ENCODE results near the gene CLNS1A. TPM values are rescaled to one million over a fixed set of nuclear protein-coding genes. Genes with fewer than 3 reads are reported as not detected.
"Not testable (repeated sequence)": the region's sequence is repeated elsewhere in the genome, so short reads cannot be mapped to it uniquely, and the experiment has no call there.

CLNS1A gene, protein sequence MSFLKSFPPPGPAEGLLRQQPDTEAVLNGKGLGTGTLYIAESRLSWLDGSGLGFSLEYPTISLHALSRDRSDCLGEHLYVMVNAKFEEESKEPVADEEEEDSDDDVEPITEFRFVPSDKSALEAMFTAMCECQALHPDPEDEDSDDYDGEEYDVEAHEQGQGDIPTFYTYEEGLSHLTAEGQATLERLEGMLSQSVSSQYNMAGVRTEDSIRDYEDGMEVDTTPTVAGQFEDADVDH
- total RNA-seq (2014; rRNA removed; shearing (Covaris generic)) = 318 and 354 TPM in 2 replicates

DNA sequence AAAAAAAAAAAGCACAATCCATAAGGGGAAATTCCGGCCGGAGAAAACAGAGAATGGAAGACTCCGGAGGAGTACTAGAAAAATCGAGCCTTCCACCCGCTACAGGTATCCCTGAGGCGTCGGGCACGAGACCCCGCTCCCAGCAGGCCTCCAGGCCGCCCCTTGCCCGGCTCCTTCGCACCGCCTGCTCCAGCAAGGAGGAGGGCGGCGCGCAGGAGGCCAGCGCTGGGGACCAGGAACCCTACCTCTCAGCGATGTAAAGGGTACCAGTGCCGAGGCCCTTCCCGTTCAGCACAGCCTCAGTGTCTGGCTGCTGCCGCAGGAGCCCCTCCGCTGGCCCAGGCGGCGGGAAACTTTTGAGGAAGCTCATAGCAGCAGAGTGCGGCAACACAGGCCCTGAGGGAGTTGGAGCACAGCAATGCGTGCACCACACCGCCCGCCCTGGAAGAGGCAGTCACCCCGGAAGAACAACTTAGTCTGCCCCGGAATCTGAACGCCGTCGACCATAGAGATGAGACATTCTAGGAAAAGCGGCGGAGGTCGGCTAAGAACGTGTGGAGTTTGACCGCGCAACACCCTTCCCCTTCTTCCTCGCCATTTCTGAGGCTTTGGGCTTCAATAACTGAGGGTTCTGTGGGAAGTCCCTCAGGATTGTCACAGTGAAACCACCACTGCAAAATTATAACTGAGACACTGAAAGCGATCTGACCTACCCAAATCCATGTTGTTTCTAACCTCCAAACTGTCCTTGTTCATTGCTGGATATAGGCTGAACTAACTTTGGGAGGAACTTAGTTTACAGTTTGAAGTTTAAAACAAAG, at the start of gene CLNS1A:
Gene CLNS1A (minus strand): TSS at position 450 of the 821 bp plus-strand sequence. CDS start 80 bp downstream, at position 370.
- peak; percentile 89 for DNase-seq (ENCODE audit: low spot score)

DNA sequence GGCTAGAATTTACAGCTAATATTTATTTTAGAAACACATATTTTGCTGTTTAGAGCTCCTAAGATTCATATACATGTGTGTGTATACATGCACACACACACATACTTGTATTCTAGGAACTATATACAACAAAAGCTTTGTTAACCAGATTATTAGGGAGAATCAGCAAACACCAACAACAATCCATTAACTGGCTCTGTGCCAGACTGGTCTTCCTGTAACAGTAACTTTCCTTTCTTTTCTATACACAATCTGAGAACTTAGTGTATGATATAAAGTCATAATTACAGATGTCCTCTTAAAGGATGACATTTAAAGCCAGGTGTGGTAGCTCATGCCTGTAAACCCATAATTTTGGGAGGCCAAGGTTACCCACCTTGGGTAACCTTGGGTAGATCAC, 49.5 kb upstream of the CLNS1A start:
- no peak for DNase-seq (ENCODE audit: low spot score)

DNA sequence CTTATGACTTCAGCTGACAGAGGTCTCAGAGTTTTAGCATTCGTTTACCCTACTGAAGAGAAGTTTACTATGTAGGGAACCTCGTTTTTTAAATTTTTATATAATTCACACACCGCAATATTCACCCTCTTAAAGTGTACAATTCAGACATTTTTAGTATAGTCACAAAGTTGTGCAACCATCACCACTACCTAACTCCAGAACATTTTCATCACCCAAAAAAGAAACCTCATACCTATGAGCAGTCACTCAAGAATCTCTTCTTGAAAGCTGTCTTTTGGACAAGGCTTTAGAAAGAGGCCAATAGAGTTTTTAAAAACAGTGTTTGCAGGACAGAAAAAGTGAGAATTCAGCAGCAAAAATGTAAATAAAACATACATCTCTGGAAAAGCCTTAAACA, 39.5 kb upstream of the CLNS1A start:
- no peak for DNase-seq (ENCODE audit: low spot score)

DNA sequence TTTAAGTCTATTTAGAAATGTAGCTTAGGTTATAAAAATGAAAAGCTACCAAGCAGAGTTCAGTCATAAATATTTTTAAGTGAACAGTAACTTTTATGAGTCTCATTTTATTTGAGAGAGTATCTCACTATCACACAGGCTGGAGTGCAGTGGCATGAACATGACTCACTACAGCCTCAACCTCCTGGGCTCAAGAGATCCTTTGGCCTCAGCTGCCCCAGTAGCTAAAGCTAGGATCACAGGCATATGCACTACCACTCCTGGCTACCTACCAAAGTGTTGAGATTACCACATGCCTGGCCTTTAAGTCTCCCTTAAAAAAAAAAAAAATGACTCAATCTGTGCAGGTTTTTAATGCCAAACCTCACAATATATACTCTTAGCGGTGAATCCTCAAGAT, 34.7 kb upstream of the CLNS1A start:
- peak; percentile 98 for DNase-seq (ENCODE audit: low spot score)

DNA sequence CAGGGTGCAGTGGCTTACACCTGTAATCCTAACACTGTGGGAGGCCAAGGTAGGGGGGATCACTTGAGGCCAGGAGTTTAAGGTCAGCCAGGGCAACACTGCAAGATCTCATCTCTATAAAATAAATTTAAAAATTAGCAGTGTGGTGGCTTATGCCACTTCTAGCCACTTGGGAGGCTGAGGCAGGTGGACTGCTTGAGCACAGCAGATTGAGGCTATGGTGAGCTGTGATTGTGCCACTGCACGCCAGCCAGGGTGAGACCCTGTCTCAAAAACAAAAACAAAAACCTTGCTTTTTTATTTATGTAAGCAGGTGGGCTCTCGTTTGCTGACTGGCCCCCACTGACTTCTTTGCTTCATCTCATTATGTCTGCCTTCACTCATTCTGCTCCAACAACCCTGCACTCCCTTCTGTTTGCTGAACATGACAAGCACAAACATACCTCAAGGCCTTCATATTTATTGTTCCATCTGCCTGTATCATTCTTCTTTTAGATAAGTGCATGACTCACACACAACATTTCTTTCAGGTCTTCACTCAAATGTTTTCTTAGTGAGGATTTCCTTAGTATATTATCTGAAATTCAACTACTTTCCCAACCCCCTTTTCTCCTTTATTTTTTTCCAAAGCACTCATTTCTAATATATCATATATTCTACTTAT, 32.4 kb upstream of the CLNS1A start:
- DNase-seq (ENCODE audit: low spot score) = peak; percentile 50

DNA sequence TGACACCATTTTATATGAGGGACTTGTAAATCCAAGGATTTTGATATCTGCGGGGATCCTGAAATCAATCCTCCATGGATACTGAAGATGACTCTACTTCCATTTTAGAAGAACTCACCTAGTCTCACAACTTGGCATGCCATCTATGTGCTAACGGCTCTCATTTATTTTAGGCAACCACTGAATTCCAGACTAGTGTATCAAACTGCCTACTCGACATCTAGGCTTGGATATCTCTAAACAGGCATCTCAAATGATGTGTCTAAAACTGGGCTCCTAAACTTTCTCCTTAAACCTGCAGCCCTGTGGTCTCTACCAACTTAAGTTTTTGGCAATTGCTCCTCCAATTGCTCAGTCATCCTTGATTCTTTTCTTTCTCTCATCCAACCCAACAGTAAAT, 31.2 kb upstream of the CLNS1A start:
- DNase-seq (ENCODE audit: low spot score) = peak; percentile 10

DNA sequence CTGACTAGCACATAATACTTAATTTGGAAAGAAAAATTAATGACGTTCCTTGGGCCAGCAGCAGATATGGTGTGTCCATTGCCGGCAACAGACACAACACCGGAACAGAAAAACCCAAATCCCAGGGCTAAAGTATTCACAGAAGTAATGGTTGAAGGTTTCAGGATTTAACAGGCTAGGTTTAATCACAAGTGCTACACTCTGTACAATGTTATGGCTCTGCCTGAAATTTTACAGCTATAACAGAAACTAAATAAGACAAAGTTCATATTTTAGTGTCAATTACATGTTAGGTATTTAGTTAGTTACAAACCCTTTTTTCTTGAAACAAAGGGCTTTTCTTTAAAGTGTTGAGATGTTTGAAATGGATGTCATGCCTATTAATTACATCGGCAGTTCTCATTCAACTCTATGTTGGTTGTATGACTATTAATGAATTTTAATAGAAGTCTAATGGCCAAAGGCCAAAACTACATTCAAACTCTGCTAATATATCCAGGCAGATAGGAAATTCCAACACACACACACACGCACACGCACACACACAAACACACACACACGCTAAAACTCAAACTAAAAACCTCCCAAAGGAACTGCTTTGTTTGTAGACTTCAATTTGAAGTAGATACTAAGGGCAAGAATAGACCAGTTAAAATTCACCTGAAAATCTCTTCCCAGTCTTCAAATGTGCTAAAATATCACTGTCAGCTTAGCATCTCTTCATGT, 27.8 kb upstream of the CLNS1A start:
- DNase-seq (ENCODE audit: low spot score) = no peak

DNA sequence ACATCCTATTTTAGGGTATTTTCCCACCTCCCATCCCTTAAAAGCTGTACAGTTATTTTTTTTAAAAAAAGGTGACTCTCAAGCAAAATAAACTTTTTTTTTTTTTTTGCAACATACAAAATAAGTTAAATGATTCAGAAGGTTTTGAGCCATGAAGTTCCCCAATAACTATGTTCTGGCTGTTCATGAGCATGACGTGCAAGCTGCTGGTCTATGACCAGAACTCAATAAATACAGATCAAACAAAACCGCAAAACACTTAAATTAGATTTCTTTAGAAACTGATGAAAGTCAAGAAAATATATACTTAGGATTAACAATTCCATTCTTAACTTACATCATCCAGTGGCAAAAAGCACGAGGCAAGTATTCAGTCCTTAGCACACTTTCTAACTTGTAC, 24.1 kb upstream of the CLNS1A start:
- DNase-seq (ENCODE audit: low spot score) = no peak

DNA sequence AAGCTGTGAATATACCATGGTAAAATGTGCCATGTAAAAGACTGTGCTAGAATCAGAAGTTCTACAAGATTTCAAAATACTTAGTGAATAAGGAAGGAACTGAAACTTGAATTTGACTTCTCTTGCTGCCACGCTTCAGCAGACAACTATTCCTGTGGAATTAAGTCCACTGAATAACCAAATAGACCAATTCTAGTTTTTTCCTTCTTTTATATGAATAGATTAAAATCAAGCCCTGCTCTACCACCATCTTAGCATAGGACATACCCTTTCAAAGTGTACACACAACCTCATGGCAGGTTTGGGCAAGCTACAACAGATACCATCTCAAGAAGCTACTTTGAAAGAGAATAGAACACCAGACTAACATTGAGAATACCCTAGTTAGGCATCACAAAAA, 23.4 kb upstream of the CLNS1A start:
- DNase-seq (ENCODE audit: low spot score) = no peak

DNA sequence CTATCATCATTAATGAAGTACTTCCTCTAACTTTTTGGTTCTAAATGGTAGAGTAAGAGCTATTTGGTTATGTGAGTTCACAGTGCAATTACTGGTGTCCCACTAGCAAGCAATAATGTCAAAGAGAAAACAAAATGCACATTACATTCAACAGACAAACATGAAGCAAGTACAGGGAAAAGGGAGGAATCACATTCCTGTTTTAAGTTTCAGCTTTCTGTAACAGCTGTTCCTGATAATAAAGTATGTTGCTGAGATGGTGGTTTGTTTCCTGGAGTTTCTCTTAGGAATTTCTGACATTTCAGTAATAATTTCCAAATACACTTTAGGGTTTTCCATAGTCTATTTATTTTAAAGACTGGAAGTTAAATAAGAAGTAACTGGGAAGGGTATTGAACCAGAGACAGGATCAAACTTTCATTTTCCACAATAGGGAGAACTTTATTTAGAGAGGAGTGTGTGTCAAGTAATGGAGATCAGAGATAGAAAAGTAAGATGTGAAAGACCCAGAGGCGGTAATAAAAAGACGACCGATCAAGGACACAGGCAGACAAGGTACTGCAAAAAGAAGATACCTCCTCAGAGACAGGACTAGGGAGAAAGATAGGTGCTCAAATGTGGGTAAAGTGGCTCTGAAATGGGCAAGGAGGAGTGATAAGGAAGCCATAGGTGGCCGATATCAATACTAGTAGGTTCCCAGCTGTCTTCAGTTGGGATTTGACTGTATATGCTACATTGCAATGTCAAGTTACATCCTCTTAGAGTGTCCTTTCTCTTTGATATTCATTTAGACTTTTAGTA, 20.8 kb upstream of the CLNS1A start:
- DNase-seq (ENCODE audit: low spot score) = no peak

DNA sequence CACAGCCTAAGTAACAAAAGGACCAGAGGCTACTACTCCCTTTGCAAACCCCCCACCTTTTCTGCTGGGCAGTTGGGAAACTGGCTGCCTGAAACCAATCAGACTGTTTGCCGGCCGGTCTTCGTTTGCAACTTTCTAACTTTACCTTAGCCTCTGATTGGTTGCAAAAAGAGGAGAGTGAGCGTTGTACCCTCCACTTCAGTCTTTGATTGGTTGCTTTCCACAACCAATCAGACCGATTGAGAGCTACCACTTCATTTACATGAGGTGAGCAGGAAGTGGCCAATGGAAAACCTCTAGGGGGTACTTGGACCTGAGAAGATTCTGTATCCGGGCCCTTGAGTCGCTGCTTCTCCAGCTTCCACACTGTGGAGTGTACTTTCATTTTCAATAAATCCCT, 18.8 kb upstream of the CLNS1A start:
- DNase-seq (ENCODE audit: low spot score) = no peak

DNA sequence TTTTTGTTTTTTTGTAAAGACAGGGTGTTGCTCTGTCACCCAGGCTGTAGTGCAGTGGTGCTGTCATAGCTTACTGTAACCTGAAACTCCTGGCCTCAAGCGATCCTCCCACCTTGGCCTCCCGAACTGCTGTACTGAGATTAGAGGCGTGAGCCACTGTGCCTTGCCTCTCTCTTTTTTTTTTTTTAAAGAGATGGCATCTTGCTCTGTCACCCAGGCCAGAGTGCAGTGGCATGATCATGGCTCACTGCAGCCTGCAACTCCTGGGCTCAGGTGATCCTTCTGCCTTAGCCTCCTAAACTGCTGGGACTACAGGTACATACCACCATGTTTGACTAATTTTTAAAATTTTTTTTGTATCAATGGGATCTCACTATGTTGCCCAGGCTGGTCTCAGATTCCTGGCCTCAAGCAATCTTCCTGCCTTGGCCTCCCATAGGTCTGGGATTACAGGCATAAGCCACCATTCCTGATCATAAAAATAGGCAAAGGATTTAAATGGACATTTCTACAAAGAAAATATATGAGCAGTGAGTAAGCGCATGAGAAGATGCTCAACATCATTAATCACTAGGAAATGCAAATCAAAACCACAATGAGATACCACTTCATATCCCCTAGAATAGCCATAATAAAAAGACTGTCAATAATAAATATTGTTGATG, 17.3 kb upstream of the CLNS1A start:
- DNase-seq (ENCODE audit: low spot score) = no peak

DNA sequence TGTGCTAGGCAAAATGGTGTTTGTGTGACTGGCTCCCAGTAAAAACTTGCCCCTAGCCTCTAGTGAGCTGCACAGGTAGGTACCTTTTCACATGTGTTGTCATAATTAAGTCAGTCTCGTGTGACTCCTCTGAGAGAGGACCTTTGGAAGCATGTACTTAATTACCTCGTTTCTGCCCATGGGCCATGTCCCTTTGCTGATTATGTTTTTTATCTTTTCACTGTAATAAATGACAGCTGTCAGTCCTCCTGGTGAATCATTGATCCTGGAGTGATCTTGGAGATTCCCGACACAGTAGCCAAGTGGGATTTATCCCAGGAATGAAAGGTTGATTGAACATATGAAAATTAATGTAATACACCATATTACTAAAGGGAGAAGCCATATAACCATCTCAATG, 12.5 kb upstream of the CLNS1A start:
- DNase-seq (ENCODE audit: low spot score) = no peak

DNA sequence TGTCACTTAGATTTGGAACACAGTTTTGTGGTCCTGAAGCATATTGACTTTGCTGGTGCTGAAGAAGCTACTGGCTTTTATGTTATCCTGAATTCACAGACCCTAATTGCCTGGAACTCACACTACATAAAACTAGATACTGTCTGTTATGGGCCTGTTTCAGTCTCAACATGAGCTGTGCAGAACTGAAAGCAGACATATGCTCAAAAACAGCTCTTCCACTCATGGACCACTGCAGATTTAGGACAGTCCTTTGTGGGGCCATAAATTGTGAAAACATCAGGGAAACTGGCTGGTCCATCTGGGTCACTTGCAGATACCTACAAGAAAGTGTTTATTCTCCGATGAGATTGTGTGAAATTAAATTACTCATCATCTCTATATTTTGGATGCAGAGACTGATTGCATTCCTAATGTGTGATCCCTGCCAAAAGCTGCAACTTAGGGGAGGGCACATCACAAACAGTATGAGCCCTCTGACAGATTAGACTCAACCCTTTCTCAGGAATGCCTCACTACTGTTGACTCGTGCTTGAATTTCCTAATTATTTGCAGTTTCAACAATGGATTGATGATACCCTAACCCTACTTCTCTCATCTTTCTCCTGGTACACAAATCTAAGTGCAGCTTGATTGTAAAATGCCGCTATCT, 10.2 kb upstream of the CLNS1A start:
- DNase-seq (ENCODE audit: low spot score) = no peak

DNA sequence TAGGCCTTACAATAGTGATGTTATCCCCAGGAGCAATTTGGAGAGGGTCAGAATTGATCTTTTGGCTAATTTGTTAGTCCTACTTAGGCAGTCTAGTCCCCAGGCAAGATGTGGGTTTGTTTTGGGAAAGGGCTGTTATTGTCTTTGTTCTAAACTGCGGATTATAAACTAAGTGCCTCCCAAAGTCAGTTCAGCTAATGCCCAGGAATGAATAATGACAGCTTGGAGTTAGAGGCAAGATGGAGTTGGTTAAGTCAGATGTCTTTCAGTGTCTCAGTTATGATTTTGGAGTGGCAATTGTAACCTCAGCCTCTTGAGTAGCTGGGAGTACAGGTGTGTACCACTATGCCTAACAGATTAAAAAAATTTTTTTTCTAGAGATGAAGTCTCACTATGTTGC, 7.3 kb upstream of the CLNS1A start:
- no peak for DNase-seq (ENCODE audit: low spot score)

DNA sequence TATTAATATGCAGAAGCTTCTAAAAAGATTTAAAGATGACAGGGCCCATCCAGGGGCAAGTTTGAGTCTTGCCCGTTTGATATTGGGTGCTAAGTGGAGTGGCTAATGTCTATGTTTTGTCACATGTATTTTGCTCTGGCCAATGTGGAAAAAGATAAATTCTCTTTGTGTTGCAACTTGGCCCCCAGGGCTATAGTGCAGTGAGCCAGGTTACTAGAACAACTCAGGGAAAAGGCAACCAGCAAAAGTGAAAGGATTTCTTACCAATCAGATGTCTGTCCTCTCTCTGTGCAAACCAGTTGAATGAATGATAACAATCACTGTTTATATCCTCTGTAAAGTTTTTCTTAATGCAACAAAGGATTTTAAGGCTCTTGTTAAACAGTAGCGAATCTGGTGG, 4.6 kb upstream of the CLNS1A start:
- no peak for DNase-seq (ENCODE audit: low spot score)

DNA sequence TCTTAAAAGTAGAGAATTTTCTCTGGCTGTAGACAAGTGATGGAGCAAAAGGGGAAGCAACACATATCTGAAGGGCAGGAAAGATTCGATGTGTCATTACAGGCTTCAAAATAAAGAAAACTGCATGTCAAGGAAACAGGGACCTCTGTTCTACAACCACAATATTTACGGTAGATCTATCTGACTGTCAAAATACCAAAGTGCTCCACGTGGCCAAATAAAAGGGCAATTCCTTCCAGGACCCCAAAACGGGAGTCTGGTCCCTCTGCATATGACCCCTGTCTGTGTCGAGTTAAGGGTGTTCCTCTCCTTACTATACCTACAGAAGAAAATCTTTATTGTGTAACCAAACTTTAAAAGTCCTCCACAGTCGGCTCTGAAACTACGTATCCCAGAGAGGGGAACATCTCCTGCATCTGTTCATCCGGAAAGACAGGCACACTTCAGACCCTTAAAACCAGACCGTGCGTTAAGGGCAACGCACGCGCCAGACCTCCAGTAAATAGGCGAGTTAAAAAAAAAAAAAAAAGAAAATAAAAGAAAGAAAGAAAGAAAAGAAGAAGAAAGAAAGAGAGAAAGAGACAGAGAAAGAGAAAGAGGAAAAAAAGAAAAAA, 756 bp downstream of the CLNS1A start:
- DNase-seq (ENCODE audit: low spot score) = no peak

DNA sequence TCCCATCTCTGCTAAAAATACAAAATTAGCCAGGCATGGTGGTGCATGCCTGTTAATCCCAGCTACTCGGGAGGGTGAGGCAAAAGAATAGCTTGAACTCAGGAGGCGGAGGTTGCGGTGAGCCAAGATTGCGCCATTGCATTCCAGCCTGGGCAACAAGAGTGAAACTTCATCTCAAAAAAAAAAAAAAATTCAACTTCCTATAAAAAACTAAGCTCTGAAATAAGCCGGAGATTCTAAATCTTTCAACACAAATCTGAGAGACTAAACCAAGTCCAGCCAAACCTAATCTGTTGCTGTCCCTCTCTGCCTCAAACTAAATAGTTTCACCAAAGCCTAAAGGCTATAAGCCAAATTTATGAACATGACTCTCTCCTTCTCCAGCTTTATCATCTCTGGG, 3.7 kb downstream of the CLNS1A start:
- not testable (repeated sequence) for DNase-seq (ENCODE audit: low spot score)

DNA sequence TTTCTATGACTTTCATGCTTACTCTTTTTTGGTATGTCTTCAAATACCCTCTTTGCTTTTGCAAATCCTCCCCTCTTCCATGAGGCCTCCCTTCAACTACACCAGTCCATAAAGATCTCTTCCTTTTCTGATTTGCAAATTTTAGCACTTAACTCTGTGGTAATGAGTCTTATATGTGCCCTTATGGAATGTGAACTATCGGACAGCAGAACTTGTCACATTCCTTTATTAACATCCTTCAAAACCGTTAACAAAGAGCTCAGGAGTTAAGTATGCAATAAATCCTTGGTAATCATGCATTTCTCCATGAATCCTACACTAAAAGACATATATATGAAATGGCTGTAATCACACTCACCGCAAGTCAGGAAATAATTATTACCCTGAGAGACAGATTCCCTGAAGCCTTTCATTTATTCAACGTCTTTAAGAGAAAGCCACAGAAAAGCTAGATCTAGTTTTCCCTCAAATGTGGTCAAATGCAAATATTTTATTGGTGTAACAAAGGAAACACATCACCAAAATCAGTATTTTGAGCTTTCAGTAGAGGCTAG, 7.4 kb downstream of the CLNS1A start:
- DNase-seq (ENCODE audit: low spot score) = no peak

Measured in A172 (cell line).